ENCODE data around the gene DENND1A. TPM values are rescaled to one million over a fixed set of nuclear protein-coding genes. Genes with fewer than 3 reads are reported as not detected.

The DENND1A gene
- total and polyA plus RNA-seq, 2 of the 13 experiments (the other 11 are each of a cell fraction or from before 2014, with no cell fraction given): 14.8 to 30.1 TPM

- TF ChIP-seq CENPX (CRISPR knock-in tag; IDR thresholded peaks at IDR 0.05) (no peak), DPF2 (CRISPR knock-in tag; IDR thresholded peaks at IDR 0.05; ENCODE audit: borderline replicate concordance, low read depth) (peak; percentile 73), ZNF552 (CRISPR knock-in tag; IDR thresholded peaks at IDR 0.05; ENCODE audit: borderline replicate concordance) (0 out of 2 replicates have a peak, but pooled peaks have one; percentile 41), ZNF740 (CRISPR knock-in tag; IDR thresholded peaks at IDR 0.05) (no peak), ZNF207 (IDR thresholded peaks at IDR 0.05; ENCODE audit: borderline replicate concordance) (no peak), ZNF761 (CRISPR knock-in tag; conservative IDR thresholded peaks at IDR 0.05) (peak; percentile 75; the same call in 1 of the 2 replicates), LCORL (IDR thresholded peaks at IDR 0.05) (no peak), LCORL (CRISPR knock-in tag; IDR thresholded peaks at IDR 0.05) (peak; percentile 51; the same call in 1 of the 2 replicates), ZNF788 (CRISPR knock-in tag; IDR thresholded peaks at IDR 0.05; ENCODE audit: borderline replicate concordance) (peak; percentile 59; the same call in 1 of the 2 replicates), PRPF4 (IDR thresholded peaks at IDR 0.05; ENCODE audit: low read depth, low read length, poor library complexity, severe bottlenecking) (no peak), ZNF572 (CRISPR knock-in tag; IDR thresholded peaks at IDR 0.05) (no peak), RERE (CRISPR knock-in tag; IDR thresholded peaks at IDR 0.05; ENCODE audit: low read depth) (peak; percentile 58; the same call in 1 of the 2 replicates), CBX1 (IDR thresholded peaks at IDR 0.05; ENCODE audit: low read depth) (no peak), ZNF496 (CRISPR knock-in tag; IDR thresholded peaks at IDR 0.05; ENCODE audit: insufficient replicate concordance) (no peak), THRA (CRISPR knock-in tag; IDR thresholded peaks at IDR 0.05; ENCODE audit: borderline replicate concordance) (peak; percentile 75), RELA (CRISPR knock-in tag; IDR thresholded peaks at IDR 0.05) (no peak)
- TF ChIP-seq, protein P1, sequence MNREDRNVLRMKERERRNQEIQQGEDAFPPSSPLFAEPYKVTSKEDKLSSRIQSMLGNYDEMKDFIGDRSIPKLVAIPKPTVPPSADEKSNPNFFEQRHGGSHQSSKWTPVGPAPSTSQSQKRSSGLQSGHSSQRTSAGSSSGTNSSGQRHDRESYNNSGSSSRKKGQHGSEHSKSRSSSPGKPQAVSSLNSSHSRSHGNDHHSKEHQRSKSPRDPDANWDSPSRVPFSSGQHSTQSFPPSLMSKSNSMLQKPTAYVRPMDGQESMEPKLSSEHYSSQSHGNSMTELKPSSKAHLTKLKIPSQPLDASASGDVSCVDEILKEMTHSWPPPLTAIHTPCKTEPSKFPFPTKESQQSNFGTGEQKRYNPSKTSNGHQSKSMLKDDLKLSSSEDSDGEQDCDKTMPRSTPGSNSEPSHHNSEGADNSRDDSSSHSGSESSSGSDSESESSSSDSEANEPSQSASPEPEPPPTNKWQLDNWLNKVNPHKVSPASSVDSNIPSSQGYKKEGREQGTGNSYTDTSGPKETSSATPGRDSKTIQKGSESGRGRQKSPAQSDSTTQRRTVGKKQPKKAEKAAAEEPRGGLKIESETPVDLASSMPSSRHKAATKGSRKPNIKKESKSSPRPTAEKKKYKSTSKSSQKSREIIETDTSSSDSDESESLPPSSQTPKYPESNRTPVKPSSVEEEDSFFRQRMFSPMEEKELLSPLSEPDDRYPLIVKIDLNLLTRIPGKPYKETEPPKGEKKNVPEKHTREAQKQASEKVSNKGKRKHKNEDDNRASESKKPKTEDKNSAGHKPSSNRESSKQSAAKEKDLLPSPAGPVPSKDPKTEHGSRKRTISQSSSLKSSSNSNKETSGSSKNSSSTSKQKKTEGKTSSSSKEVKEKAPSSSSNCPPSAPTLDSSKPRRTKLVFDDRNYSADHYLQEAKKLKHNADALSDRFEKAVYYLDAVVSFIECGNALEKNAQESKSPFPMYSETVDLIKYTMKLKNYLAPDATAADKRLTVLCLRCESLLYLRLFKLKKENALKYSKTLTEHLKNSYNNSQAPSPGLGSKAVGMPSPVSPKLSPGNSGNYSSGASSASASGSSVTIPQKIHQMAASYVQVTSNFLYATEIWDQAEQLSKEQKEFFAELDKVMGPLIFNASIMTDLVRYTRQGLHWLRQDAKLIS (CRISPR knock-in tag; IDR thresholded peaks at IDR 0.05): no peak
Measured at GRCh38 chr9:123470121-123470782, 459.7 kb downstream of the DENND1A start (continued).
